Ectodermal cell (in vitro differentiated cells): ENCODE results near the gene BRD3.

Experiments used
- H3K27ac ChIP-seq: 2 replicates; pipeline ENCODE4 v1.7.0; 2013; ENCODE audit warnings: mild to moderate bottlenecking, low read depth, low read length; ENCODE audit not compliant: insufficient read depth, poor library complexity, severe bottlenecking
- H3K27me3 ChIP-seq: 2 replicates; pipeline ENCODE4 v1.7.0; 2013; ENCODE audit warnings: mild to moderate bottlenecking, low read length; ENCODE audit not compliant: insufficient read depth, control insufficient read depth, poor library complexity, severe bottlenecking
- H3K36me3 ChIP-seq: one replicate; pipeline ENCODE4 v1.7.0; 2013; ENCODE audit warnings: low read length; ENCODE audit not compliant: control insufficient read depth, insufficient read depth
- H3K4me1 ChIP-seq: one replicate; pipeline ENCODE4 v1.7.0; 2013; ENCODE audit warnings: low read length; ENCODE audit not compliant: control insufficient read depth, insufficient read depth
- H3K4me3 ChIP-seq: 2 replicates; pipeline ENCODE4 v1.7.0; 2013; ENCODE audit warnings: low read depth, low read length, control low read depth; ENCODE audit not compliant: insufficient read depth
- H3K9me3 ChIP-seq: 2 replicates; pipeline ENCODE4 v1.7.0; 2013; ENCODE audit warnings: mild to moderate bottlenecking, low read length, moderate library complexity; ENCODE audit not compliant: control insufficient read depth
- WGBS, 2 experiments: methylation state at CpG; one replicate each; pipeline ENCODE4 v1.1.7; 2013; ENCODE audit warnings: missing lambda C conversion rate in 2 of 2; 5-methylcytosine and 5-hydroxymethylcytosine counted together

The BRD3 gene

DNA sequence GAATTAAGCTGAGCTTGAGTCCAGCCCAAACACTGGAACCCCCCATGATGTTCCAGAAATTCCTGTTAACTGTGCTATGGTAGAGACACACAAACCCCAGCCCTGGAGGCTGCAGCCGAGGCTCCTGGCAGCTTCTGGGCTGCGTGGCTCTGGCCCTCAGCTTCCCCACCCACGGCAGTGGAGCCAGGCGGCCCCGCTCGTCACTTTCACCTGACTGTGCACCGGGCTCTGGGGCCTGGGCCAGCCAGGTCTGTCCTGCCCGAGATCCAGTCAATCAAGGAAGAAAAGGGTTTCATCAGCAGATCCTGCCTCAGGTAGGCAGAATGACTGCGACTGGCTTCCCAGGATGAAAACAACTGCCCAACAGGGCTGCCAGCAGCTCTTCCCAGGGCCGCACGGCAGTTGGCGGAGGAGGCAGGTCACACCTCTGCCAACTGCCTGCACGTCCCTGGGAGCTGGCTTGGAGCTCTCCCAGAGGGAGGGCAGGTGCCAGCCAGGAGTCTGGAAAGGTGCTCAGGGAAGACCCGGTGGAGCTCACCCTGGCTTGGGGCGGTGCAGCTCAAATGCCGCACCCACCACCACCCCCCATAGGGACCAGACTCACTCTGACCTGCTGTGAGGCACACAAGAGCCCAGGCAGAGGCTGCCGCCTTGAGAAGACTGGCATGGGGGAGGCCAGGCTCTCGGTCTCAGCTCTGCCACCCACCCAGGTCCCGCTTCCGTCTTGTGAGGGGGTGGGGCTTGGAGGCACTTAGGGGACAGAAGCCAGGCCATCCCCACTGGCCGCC lies 20.7 kb downstream of the BRD3 start:
- Histone ChIP-seq H3K9me3 (no peaks in the 10 kb centered on the region), H3K4me1 (no peaks in the 10 kb centered on the region), H3K27ac (no peak overlapping the region), H3K27me3 (no peaks in the 10 kb centered on the region), H3K4me3 (no peak overlapping the region), H3K36me3 (peaks cover 65% of the 10 kb centered on the region)
- WGBS, 2 experiments, result 94 to 96% methylated on average over 21 of the region's 21 CpGs

DNA sequence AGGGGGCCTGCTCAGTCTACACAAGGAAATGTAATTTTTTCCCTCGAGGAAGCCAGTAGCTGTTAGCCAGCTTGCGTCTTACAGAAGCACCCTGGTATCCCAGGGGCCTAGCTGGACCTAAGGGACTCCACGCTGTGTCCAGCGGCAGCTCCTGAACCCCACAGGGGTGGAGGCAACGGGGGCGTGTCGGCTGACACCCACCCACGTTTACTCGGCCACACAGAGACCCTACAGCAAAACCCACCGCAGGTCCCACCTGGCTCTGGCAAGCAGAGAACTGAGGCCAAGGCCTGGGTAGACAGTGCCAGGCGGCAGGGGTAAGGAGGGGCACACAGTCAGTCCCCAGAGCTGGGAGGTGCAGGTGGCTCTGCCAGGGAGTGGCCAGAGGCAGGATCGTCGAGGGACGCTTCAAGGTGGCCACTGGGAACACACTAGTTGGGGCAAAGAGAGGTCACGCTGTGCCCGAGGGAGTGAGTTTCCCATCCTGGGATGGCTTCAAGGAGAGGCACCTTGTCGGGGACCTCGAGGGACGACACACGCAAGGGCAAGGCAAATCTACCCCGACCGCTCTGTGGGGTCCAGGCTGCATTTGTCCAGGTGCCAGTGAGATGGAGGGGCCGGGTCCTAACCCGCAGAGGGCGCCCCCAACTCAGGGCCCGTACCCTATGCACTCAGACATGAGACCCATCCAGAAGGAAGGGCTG lies 21.8 kb downstream of the BRD3 start:
- WGBS, 2 experiments, result 96 to 97% methylated on average over 26 of the region's 26 CpGs
- Histone ChIP-seq H3K27ac (no peak overlapping the region), H3K9me3 (no peaks in the 10 kb centered on the region), H3K27me3 (no peaks in the 10 kb centered on the region), H3K4me3 (no peak overlapping the region), H3K36me3 (peaks cover 65% of the 10 kb centered on the region), H3K4me1 (no peaks in the 10 kb centered on the region)

DNA sequence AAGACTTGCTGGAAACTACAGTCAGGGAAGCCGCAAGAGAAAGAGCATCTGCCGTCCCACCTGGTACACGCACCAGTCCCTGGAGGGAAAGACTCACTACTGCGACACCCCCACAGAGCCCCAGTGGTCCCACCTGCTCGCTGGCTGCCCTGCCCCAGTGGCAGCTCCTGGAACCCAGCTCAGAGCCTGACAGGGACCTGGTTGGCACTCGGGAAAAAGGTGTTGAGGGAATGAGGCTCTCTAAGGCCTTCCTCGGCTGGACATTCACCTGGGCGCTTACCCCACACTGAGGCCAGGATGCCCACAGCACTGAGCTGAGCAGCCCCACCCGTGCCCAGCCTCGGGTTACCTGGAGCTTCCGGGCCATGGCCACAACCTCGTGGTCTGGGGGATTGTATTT lies 22.9 kb downstream of the BRD3 start:
- H3K27me3 ChIP-seq, result no peaks in the 10 kb centered on the region
- WGBS, 2 experiments, result 97 to 98% methylated on average over 12 of the region's 12 CpGs
- no peak overlapping the region for H3K4me3 ChIP-seq
- peaks cover 62% of the 10 kb centered on the region for H3K36me3 ChIP-seq
- no peaks in the 10 kb centered on the region for H3K4me1 ChIP-seq
- H3K9me3 ChIP-seq, result no peaks in the 10 kb centered on the region
- no peak overlapping the region for H3K27ac ChIP-seq

DNA sequence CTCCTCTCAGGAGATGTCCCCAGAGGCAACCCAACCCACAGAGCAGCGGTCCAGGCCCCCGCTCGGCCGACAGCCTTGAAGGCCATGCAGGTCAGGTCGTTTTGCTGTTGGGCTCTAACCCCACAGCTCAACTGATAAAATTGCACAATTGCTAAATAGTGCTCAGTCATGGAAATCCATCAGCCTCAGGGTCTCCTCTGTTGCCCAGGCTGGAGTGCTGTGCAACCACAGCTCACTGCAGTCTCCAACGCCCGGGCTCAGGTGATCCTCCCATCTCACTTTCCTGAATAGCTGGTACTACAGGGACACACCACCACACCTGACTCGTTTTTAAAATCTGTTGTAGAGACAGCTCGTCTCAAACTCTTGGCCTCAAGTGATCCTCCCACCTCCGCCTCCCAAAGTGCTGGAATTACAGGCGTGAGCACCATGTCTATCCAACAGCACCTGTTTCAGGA lies 24.3 kb downstream of the BRD3 start:
- peaks cover 60% of the 10 kb centered on the region for H3K36me3 ChIP-seq
- WGBS, 2 experiments, result 93 to 95% methylated on average over 11 of the region's 11 CpGs
- H3K27ac ChIP-seq, result no peak overlapping the region
- H3K9me3 ChIP-seq, result no peaks in the 10 kb centered on the region
- H3K27me3 ChIP-seq, result no peaks in the 10 kb centered on the region
- H3K4me1 ChIP-seq, result no peaks in the 10 kb centered on the region
- H3K4me3 ChIP-seq, result no peak overlapping the region

DNA sequence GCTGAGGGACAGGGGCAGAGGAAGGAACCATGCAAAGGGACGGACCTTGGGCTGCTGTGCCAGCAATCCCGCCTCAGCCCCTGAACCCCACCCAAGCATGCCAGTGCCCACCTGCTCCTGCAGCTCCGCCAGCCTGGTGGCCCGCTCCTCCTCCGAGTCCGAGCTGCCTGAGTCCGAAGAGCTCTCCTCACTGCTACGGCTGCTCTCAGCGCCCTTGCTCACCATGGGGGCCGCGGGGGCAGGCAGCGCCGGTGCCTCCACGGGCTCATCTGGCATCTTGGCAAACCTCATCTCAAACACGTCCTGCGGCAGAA lies 26.2 kb downstream of the BRD3 start:
- Histone ChIP-seq H3K27me3 (no peaks in the 10 kb centered on the region), H3K36me3 (peaks cover 54% of the 10 kb centered on the region), H3K4me3 (no peak overlapping the region), H3K27ac (no peak overlapping the region), H3K9me3 (no peaks in the 10 kb centered on the region), H3K4me1 (no peaks in the 10 kb centered on the region)
- WGBS, 2 experiments, result 96 to 98% methylated on average over 16 of the region's 16 CpGs

GRCh38 chr9:134040781-134041648 lies 26.8 kb downstream of the BRD3 start:
- Histone ChIP-seq H3K36me3 (peaks cover 56% of the 10 kb centered on the region), H3K27me3 (no peaks in the 10 kb centered on the region), H3K4me3 (no peak overlapping the region), H3K9me3 (no peaks in the 10 kb centered on the region), H3K27ac (no peak overlapping the region), H3K4me1 (no peaks in the 10 kb centered on the region)
- 94% methylated on average over 21 of the region's 21 CpGs for WGBS, 2 experiments

GRCh38 chr9:134040176-134040565 lies 27.7 kb downstream of the BRD3 start:
- Histone ChIP-seq H3K4me1 (no peaks in the 10 kb centered on the region), H3K9me3 (no peaks in the 10 kb centered on the region), H3K27me3 (no peaks in the 10 kb centered on the region), H3K4me3 (no peak overlapping the region), H3K27ac (no peak overlapping the region), H3K36me3 (peaks cover 59% of the 10 kb centered on the region)
- WGBS, 2 experiments, result 96 to 97% methylated on average over 17 of the region's 17 CpGs

- Histone ChIP-seq H3K27me3 (no peaks in the 10 kb centered on the region), H3K4me1 (no peaks in the 10 kb centered on the region), H3K36me3 (peaks cover 59% of the 10 kb centered on the region), H3K4me3 (no peak overlapping the region), H3K27ac (no peak overlapping the region), H3K9me3 (no peaks in the 10 kb centered on the region)
- WGBS, 2 experiments, result 95% methylated on average over 20 of the region's 20 CpGs
These were observed 28.2 kb downstream of the BRD3 start for GRCh38 chr9:134039386-134040175.

DNA sequence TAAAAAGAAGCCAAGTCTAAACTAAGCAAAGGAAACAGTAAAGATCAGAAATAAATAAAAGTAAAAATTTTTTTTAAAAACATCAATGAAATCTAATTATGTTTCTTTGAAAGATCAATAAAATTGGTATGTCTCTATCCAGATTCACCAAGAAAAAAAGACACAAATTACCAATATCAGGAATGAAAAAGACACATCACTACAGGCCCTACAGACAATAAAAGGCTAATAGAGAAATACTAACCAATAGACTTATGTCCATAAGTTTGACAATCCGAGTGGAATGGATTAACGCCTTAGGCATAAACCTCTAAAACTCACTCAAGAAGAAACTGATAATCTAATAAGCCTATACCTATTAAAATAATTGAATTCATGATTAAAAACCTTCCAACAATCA lies 30.2 kb downstream of the BRD3 start:
- Histone ChIP-seq H3K4me1 (no peaks in the 10 kb centered on the region), H3K4me3 (no peak overlapping the region), H3K27me3 (no peaks in the 10 kb centered on the region), H3K9me3 (no peaks in the 10 kb centered on the region), H3K27ac (no peak overlapping the region), H3K36me3 (peaks cover 65% of the 10 kb centered on the region)
- WGBS, 2 experiments, result 91 to 92% methylated on average over 2 of the region's 2 CpGs
